ENCODE results near the gene ACP5.

The ACP5 gene

GRCh38 chr19:11597202-11598102 lies 20.0 kb upstream of the ACP5 start, which contains the start of gene ZNF627 (continued):
- peak; percentile 66 for TF ChIP-seq ZBTB26 (tag by site-specific recombination; optimal IDR thresholded peaks at IDR 0.05)
- TF ChIP-seq, protein P1, sequence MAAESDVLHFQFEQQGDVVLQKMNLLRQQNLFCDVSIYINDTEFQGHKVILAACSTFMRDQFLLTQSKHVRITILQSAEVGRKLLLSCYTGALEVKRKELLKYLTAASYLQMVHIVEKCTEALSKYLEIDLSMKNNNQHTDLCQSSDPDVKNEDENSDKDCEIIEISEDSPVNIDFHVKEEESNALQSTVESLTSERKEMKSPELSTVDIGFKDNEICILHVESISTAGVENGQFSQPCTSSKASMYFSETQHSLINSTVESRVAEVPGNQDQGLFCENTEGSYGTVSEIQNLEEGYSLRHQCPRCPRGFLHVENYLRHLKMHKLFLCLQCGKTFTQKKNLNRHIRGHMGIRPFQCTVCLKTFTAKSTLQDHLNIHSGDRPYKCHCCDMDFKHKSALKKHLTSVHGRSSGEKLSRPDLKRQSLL (tag by site-specific recombination; IDR thresholded peaks at IDR 0.05), result no peak
- TF ChIP-seq ZNF707 (tag by site-specific recombination; IDR thresholded peaks at IDR 0.05), result no peak
- TF ChIP-seq, protein P2, sequence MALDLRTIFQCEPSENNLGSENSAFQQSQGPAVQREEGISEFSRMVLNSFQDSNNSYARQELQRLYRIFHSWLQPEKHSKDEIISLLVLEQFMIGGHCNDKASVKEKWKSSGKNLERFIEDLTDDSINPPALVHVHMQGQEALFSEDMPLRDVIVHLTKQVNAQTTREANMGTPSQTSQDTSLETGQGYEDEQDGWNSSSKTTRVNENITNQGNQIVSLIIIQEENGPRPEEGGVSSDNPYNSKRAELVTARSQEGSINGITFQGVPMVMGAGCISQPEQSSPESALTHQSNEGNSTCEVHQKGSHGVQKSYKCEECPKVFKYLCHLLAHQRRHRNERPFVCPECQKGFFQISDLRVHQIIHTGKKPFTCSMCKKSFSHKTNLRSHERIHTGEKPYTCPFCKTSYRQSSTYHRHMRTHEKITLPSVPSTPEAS (tag by site-specific recombination; IDR thresholded peaks at IDR 0.05), result 0 out of 2 replicates have a peak, but pooled peaks have one; percentile 29
- no peak for TF ChIP-seq ZNF768 (tag by site-specific recombination; IDR thresholded peaks at IDR 0.05)
- TF ChIP-seq ZNF10 (tag by site-specific recombination; IDR thresholded peaks at IDR 0.05), result peak; percentile 24; the same call in 1 of the 2 replicates
- TF ChIP-seq ZNF404 (tag by site-specific recombination; IDR thresholded peaks at IDR 0.05), result no peak
- peak; percentile 10; the same call in 1 of the 2 replicates for TF ChIP-seq EGR2 (tag by site-specific recombination; IDR thresholded peaks at IDR 0.05; ENCODE audit: low read depth)
- peak; percentile 44; the same call in 1 of the 2 replicates for TF ChIP-seq GLIS1 (tag by site-specific recombination; IDR thresholded peaks at IDR 0.05)
- peak; percentile 89; the same call in 1 of the 2 replicates for TF ChIP-seq PATZ1 (tag by site-specific recombination; IDR thresholded peaks at IDR 0.05)
- TF ChIP-seq AEBP2 (tag by site-specific recombination; IDR thresholded peaks at IDR 0.05; ENCODE audit: borderline replicate concordance), result no peak; the same call in 1 of the 2 replicates
- TF ChIP-seq ZNF521 (tag by site-specific recombination; IDR thresholded peaks at IDR 0.05), result no peak
- TF ChIP-seq ZNF623 (tag by site-specific recombination; IDR thresholded peaks at IDR 0.05), result no peak
- peak; percentile 58; the same call in 1 of the 2 replicates for TF ChIP-seq YY1 (tag by site-specific recombination; IDR thresholded peaks at IDR 0.05)
- TF ChIP-seq ZFP69B (tag by site-specific recombination; IDR thresholded peaks at IDR 0.05), result peak; percentile 51; the same call in 1 of the 2 replicates
- no peak for TF ChIP-seq ZNF239 (tag by site-specific recombination; IDR thresholded peaks at IDR 0.05)
- peak; percentile 79 for TF ChIP-seq PRDM10 (tag by site-specific recombination; IDR thresholded peaks at IDR 0.05)
- TF ChIP-seq, protein P3, sequence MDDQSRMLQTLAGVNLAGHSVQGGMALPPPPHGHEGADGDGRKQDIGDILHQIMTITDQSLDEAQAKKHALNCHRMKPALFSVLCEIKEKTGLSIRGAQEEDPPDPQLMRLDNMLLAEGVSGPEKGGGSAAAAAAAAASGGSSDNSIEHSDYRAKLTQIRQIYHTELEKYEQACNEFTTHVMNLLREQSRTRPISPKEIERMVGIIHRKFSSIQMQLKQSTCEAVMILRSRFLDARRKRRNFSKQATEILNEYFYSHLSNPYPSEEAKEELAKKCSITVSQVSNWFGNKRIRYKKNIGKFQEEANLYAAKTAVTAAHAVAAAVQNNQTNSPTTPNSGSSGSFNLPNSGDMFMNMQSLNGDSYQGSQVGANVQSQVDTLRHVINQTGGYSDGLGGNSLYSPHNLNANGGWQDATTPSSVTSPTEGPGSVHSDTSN (CRISPR knock-in tag; IDR thresholded peaks at IDR 0.05), result no peak
- no peak for TF ChIP-seq ZNF510 (tag by site-specific recombination; IDR thresholded peaks at IDR 0.05; ENCODE audit: insufficient replicate concordance)
- no peak for TF ChIP-seq ZNF549 (tag by site-specific recombination; IDR thresholded peaks at IDR 0.05)
- 0 out of 2 replicates have a peak, but pooled peaks have one; percentile 44 for TF ChIP-seq MZF1 (tag by site-specific recombination; IDR thresholded peaks at IDR 0.05; ENCODE audit: borderline replicate concordance)
- peak; percentile 89 for TF ChIP-seq ZBTB10 (tag by site-specific recombination; IDR thresholded peaks at IDR 0.05)
